Type B pancreatic cell (in vitro differentiated cells): ENCODE measurements around the gene NEURL1B. TPM values are rescaled to one million over a fixed set of nuclear protein-coding genes. Genes with fewer than 3 reads are reported as not detected.

Source experiments
- DNase-seq: peaks from one replicate; pipeline ENCODE4 v3.0.0; 2021; ENCODE audit warnings: mixed read lengths; ENCODE audit not compliant: unreplicated experiment; ENCODE audit errors: extremely low spot score
- H3K27ac Mint-ChIP-seq: 2 replicates; pipeline ENCODE4 v1.8.0; 2021; ENCODE audit warnings: mild to moderate bottlenecking, mixed read lengths
- H3K27me3 Mint-ChIP-seq: 2 replicates; pipeline ENCODE4 v1.8.0; 2021; ENCODE audit warnings: mixed read lengths
- H3K36me3 Mint-ChIP-seq: 2 replicates; pipeline ENCODE4 v1.8.0; 2021; ENCODE audit warnings: mixed read lengths
- H3K4me1 Mint-ChIP-seq: one replicate; pipeline ENCODE4 v1.8.0; 2021; ENCODE audit warnings: mixed read lengths; ENCODE audit not compliant: unreplicated experiment
- H3K4me3 Mint-ChIP-seq: 2 replicates; pipeline ENCODE4 v1.8.0; 2021; ENCODE audit warnings: mild to moderate bottlenecking, mixed read lengths
- H3K9me3 Mint-ChIP-seq: 2 replicates; pipeline ENCODE4 v1.8.0; 2021; ENCODE audit warnings: mixed read lengths
- CTCF ChIP-seq: fragments of 200-600 bp; sonication (generic); conservative IDR thresholded peaks from 2 replicates; pipeline ENCODE4 v1.5.0; 2021; ENCODE audit warnings: antibody characterized with exemption, mild to moderate bottlenecking
- total RNA-seq: library from RNA; stranded (reverse); gene quantifications from 2 replicates; pipeline ENCODE4 v1.2.1, GENCODE V29; 2021; ENCODE audit warnings: low replicate concordance

The NEURL1B gene
- total RNA-seq, 1 donor from 2014 or later = 7.6 TPM

- peaks cover 15% of the 10 kb centered on the region for H3K4me1 Mint-ChIP-seq
- no peaks in the 10 kb centered on the region for H3K36me3 Mint-ChIP-seq
- H3K9me3 Mint-ChIP-seq = peaks cover 9% of the 10 kb centered on the region
- peaks cover 11% of the 10 kb centered on the region for H3K27me3 Mint-ChIP-seq
- no peak overlapping the region for H3K27ac Mint-ChIP-seq
- TF ChIP-seq CTCF = no peak
- no peak for DNase-seq
- H3K4me3 Mint-ChIP-seq = no peak overlapping the region
Observed at GRCh38 chr5:172605466-172605865, 35.6 kb upstream of the NEURL1B start.

GRCh38 chr5:172606156-172606785 lies 34.8 kb upstream of the NEURL1B start:
- no peak for TF ChIP-seq CTCF
- H3K4me1 Mint-ChIP-seq = peaks cover 15% of the 10 kb centered on the region
- no peak overlapping the region for H3K27ac Mint-ChIP-seq
- no peak overlapping the region for H3K4me3 Mint-ChIP-seq
- H3K9me3 Mint-ChIP-seq = peaks cover 9% of the 10 kb centered on the region
- H3K27me3 Mint-ChIP-seq = peaks cover 11% of the 10 kb centered on the region
- DNase-seq = no peak
- H3K36me3 Mint-ChIP-seq = no peaks in the 10 kb centered on the region

GRCh38 chr5:172607213-172607793 lies 33.8 kb upstream of the NEURL1B start:
- H3K36me3 Mint-ChIP-seq = no peaks in the 10 kb centered on the region
- peaks cover 9% of the 10 kb centered on the region for H3K9me3 Mint-ChIP-seq
- H3K27ac Mint-ChIP-seq = no peak overlapping the region
- peaks cover 11% of the 10 kb centered on the region for H3K27me3 Mint-ChIP-seq
- no peak overlapping the region for H3K4me3 Mint-ChIP-seq
- no peak for DNase-seq
- H3K4me1 Mint-ChIP-seq = peaks cover 8% of the 10 kb centered on the region
- TF ChIP-seq CTCF = no peak

- no peak for DNase-seq
- H3K27me3 Mint-ChIP-seq = peaks cover 7% of the 10 kb centered on the region
- H3K4me3 Mint-ChIP-seq = no peak overlapping the region
- no peaks in the 10 kb centered on the region for H3K36me3 Mint-ChIP-seq
- no peak overlapping the region for H3K27ac Mint-ChIP-seq
- no peak for TF ChIP-seq CTCF
- no peaks in the 10 kb centered on the region for H3K4me1 Mint-ChIP-seq
- peaks cover 9% of the 10 kb centered on the region for H3K9me3 Mint-ChIP-seq
Observed at GRCh38 chr5:172608773-172609172, 32.3 kb upstream of the NEURL1B start.

- H3K9me3 Mint-ChIP-seq = peaks cover 14% of the 10 kb centered on the region
- H3K27ac Mint-ChIP-seq = no peak overlapping the region
- no peak overlapping the region for H3K4me3 Mint-ChIP-seq
- DNase-seq = no peak
- H3K27me3 Mint-ChIP-seq = peaks cover 7% of the 10 kb centered on the region
- no peaks in the 10 kb centered on the region for H3K36me3 Mint-ChIP-seq
- no peaks in the 10 kb centered on the region for H3K4me1 Mint-ChIP-seq
- TF ChIP-seq CTCF = no peak
Observed at GRCh38 chr5:172610643-172611042, 30.4 kb upstream of the NEURL1B start.
